OCI-LY3 (cell line): ENCODE measurements around the gene HSF5.
"Not testable (repeated sequence)": the region's sequence is repeated elsewhere in the genome, so short reads cannot be mapped to it uniquely, and the experiment has no call there.

ENCODE experiments used
- CTCF ChIP-seq: fragments of 200-600, 300-600 bp; sonication (generic); IDR thresholded peaks from 2 replicates; pipeline ENCODE4 v1.5.1; 2014; ENCODE audit warnings: antibody characterized with exemption, low read length, low read depth
- EZH2phosphoT487 ChIP-seq: fragments of 200-600 bp; shearing (Covaris generic); IDR thresholded peaks from 2 replicates; pipeline ENCODE4 v1.6.1; 2018; ENCODE audit warnings: antibody characterized with exemption, mixed run types, low read depth

GRCh38 chr17:58481798-58482197 is 6.4 kb downstream of the HSF5 start:
- not testable (repeated sequence) for TF ChIP-seq CTCF, EZH2phosphoT487
